HUES48 (cell line): ENCODE data around the gene FKBP15.

ENCODE experiments used
- H3K27ac ChIP-seq: one replicate; pipeline ENCODE4 v1.7.0; 2013; ENCODE audit warnings: low read depth, low read length, inconsistent platforms
- H3K27me3 ChIP-seq: 2 replicates; pipeline ENCODE4 v1.6.1; 2013; ENCODE audit warnings: mild to moderate bottlenecking, low read length; ENCODE audit not compliant: control insufficient read depth, insufficient read depth
- H3K36me3 ChIP-seq: 2 replicates; pipeline ENCODE4 v1.6.1; 2013; ENCODE audit warnings: low read length; ENCODE audit not compliant: control insufficient read depth, insufficient read depth
- H3K4me1 ChIP-seq: 2 replicates; pipeline ENCODE4 v1.6.1; 2013; ENCODE audit warnings: mild to moderate bottlenecking, low read length; ENCODE audit not compliant: control insufficient read depth, insufficient read depth
- H3K4me3 ChIP-seq: 2 replicates; pipeline ENCODE4 v1.5.1; 2013; ENCODE audit warnings: mild to moderate bottlenecking, low read depth, low read length
- H3K9ac ChIP-seq: 2 replicates; pipeline ENCODE4 v1.6.1; 2013; ENCODE audit warnings: mild to moderate bottlenecking, low read depth, low read length, moderate library complexity
- H3K9me3 ChIP-seq: 2 replicates; pipeline ENCODE4 v1.6.1; 2013; ENCODE audit warnings: low read length; ENCODE audit not compliant: control insufficient read depth, insufficient read depth

Gene FKBP15

DNA sequence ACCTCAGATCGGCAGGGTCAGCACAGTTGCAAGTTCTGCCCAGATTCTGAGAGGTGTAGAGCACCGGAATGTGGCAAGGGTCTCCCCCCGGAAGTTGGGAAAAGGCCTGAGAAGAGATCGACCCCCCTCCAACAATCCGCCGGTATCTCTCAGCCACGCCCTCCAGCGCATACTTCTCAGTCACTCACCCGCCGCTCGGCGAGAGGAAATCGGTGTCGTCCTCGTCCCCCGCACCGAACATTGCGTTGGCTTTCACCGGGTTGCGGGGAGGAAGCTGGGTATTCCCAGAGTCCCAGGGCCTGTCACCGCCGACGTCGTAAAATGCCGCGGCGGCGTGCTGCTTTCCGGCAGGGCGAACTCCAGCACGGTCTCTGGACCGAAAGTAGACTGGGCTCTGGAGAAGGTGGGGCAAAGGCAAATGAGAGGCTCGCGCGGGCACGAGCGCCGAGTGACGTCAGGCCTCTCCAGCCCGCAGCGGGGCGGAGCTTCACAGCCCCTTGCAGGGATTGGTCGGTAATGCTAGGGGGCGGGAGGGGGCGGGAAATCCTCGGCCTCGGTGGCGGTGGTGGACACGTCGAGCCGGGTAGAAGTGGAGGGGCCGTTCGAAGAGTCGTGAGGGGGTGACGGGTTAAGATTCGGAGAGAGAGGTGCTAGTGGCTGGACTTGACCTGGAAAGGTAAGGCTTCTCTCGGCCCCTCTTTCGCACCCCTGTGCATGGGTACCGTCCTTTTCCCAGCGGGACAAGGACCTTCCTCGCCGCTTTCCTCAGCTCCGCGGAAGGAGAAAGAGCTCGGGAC, at the start of gene FKBP15, which contains the start of gene SLC31A1:
FKBP15 (minus strand) TSS at position 275 of the 797 bp plus-strand sequence; CDS start at position 241, 34 bp downstream.
SLC31A1 (plus strand) TSS at position 542 of the 797 bp plus-strand sequence. CDS start 34,605 bp downstream, outside the sequence.
- Histone ChIP-seq H3K4me3 (peak within 1 kb of the TSS; percentile 93), H3K27ac (peak within 1 kb of the TSS; percentile 84), H3K36me3 (peaks cover 6% of the 10 kb centered on the region), H3K9me3 (no peaks in the 10 kb centered on the region), H3K27me3 (no peaks in the 10 kb centered on the region), H3K4me1 (no peaks in the 10 kb centered on the region), H3K9ac (peak within 1 kb of the TSS; percentile 85)

DNA sequence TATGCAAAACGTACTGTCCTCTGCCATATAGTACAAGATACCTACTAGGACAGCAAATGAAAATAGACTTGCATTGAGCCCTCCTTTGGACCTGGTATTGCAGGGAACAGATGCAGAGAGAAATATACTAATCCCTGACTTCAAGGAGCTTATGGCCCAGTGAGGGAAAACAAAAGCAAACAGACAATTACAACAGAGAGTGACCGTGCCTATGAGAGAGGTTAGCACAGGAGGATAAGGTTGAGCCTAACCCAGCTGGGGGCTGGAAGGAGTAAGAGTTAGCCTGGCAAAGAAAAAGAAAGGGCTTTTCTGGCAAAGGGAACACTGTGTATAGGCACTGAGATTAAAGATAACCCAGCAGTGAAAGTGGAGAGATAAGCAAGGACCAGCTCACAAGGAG, 48.8 kb upstream of the FKBP15 start:
- Histone ChIP-seq H3K36me3 (peaks cover 61% of the 10 kb centered on the region), H3K27me3 (no peaks in the 10 kb centered on the region), H3K27ac (no peak overlapping the region), H3K4me1 (peaks cover 4% of the 10 kb centered on the region; the same call in 1 of the 2 replicates), H3K9me3 (no peaks in the 10 kb centered on the region), H3K9ac (no peak overlapping the region), H3K4me3 (no peak overlapping the region)

DNA sequence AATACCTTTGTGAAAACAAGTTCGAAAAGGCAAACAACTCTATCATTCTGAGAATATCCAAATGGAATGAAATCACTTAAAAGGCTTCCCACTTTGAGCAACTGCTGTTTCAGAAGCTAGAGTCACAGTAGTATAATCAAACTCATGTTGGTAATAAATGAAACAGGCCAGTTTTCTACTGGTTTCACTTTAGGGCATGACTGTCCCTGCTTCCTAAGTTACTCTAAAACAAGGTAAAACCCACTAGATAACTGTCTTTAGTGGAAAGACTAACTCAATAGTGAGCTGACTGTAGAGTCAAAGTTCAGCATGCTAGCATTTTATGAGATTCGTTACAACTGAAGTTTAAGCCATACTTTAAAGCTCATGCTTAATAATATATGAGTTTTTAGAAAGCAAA, 48.3 kb upstream of the FKBP15 start:
- H3K27ac ChIP-seq: no peak overlapping the region
- H3K36me3 ChIP-seq: peaks cover 61% of the 10 kb centered on the region
- no peaks in the 10 kb centered on the region for H3K27me3 ChIP-seq
- H3K4me3 ChIP-seq: no peak overlapping the region
- no peaks in the 10 kb centered on the region for H3K9me3 ChIP-seq
- H3K9ac ChIP-seq: no peak overlapping the region
- peaks cover 4% of the 10 kb centered on the region; the same call in 1 of the 2 replicates for H3K4me1 ChIP-seq

DNA sequence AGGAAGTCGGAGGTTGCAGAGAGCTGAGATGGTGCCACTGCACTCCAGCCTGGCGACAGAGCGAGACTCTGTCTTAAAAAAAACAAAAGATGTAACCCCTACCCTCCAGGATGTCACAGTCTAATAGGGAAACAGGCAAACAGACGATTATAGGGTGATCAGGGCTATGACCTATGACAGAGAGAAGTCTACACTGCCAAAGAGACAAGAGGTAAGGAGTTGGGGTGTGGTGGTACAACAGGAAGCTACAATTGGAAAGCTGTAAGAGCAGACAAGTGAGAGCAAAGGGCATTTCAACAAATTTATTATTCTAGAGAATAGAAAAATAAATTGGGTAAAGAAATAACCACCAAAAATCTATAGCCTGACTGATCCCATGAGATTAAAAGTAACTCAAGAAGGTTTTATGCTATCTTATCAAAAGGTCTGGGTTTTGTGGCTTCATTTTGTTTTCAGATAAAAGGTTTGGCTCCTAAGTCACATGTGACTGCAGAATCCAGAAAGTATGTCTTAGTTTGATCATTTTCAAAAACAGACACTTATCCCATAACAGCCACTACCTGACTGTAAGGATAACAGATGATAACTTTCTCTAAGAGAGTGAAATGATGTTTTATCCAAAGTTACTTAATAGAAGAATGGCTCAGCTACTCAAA, 47.0 kb upstream of the FKBP15 start:
- no peaks in the 10 kb centered on the region for H3K27me3 ChIP-seq
- H3K4me1 ChIP-seq: no peaks in the 10 kb centered on the region
- peaks cover 58% of the 10 kb centered on the region for H3K36me3 ChIP-seq
- no peak overlapping the region for H3K9ac ChIP-seq
- no peak overlapping the region for H3K4me3 ChIP-seq
- H3K9me3 ChIP-seq: no peaks in the 10 kb centered on the region
- H3K27ac ChIP-seq: no peak overlapping the region

- H3K9me3 ChIP-seq: no peaks in the 10 kb centered on the region
- H3K27ac ChIP-seq: no peak overlapping the region
- H3K4me3 ChIP-seq: no peak overlapping the region
- H3K4me1 ChIP-seq: no peaks in the 10 kb centered on the region
- H3K36me3 ChIP-seq: peaks cover 43% of the 10 kb centered on the region
- no peak overlapping the region for H3K9ac ChIP-seq
- no peaks in the 10 kb centered on the region for H3K27me3 ChIP-seq
Measured at GRCh38 chr9:113266174-113266573, 45.1 kb upstream of the FKBP15 start.

DNA sequence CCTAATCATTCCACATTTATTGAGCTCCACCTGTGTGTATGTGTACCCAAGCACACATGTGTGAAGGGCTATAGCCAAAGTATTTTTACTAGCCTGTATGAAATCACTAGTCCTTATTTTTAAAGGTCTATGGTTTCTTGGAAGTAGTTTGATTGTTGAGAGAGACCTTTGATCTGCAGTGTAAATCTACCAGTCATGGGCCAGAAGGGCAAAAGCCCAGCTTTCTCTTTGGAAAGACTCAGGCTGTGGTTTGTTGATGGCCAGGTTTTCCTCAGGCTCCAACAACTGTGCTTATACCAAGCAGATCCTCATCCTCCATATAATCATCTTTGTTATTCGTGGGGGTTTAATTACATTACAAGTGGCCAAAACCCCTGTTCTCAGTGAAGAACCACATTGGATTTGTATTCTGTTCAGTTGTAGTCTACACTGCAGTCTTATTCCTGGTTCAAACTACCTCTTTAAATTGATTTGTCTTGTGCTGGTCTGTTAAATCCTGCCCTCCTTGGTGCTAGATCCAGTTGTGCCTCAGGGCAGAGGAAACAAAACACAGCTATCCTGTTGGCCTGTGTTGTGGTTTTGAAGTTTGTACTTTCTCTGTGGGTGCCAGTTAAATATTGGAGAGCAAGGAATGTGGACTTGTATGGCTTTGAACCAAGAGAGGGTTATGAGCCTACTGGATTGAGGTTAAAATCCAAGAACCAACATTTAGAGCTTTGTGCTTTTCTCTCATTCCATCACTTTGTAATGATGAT, 41.0 kb upstream of the FKBP15 start:
- Histone ChIP-seq H3K27me3 (no peaks in the 10 kb centered on the region), H3K9me3 (no peaks in the 10 kb centered on the region), H3K4me1 (no peaks in the 10 kb centered on the region), H3K36me3 (peaks cover 40% of the 10 kb centered on the region), H3K27ac (no peak overlapping the region), H3K9ac (no peak overlapping the region), H3K4me3 (no peak overlapping the region)

DNA sequence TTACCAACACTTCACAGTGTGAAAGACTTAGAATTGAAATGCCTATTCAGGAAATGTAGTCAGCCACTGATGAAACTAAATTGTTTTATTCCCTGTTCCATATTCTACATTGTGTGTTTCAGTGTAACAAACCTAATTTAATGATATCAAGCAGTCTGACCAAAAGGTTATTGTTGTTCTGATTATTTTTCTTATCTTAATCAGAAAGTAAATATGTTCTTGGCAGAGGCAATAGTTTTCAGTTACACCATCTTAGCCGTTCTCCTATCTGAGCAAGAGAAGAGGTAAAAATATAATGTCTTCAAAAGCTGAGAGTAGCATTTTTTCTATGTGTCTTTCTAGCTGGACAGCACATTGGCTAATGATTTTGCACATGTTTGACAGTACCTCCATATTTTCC, 37.2 kb upstream of the FKBP15 start:
- Histone ChIP-seq H3K4me3 (no peak overlapping the region), H3K36me3 (peaks cover 44% of the 10 kb centered on the region), H3K27me3 (no peaks in the 10 kb centered on the region)

GRCh38 chr9:113257863-113258262, 36.8 kb upstream of the FKBP15 start:
- H3K9ac ChIP-seq: no peak overlapping the region
- H3K4me1 ChIP-seq: no peaks in the 10 kb centered on the region
- no peak overlapping the region for H3K4me3 ChIP-seq
- no peak overlapping the region for H3K27ac ChIP-seq
- H3K27me3 ChIP-seq: no peaks in the 10 kb centered on the region
- H3K9me3 ChIP-seq: no peaks in the 10 kb centered on the region
- H3K36me3 ChIP-seq: peaks cover 44% of the 10 kb centered on the region

More for the DNA sequence above, 37.2 kb upstream of the FKBP15 start:
- H3K9ac ChIP-seq: no peak overlapping the region
- H3K27ac ChIP-seq: no peak overlapping the region
- H3K9me3 ChIP-seq: no peaks in the 10 kb centered on the region
- no peaks in the 10 kb centered on the region for H3K4me1 ChIP-seq

- no peaks in the 10 kb centered on the region for H3K27me3 ChIP-seq
- no peaks in the 10 kb centered on the region for H3K4me1 ChIP-seq
- peaks cover 36% of the 10 kb centered on the region for H3K36me3 ChIP-seq
- H3K4me3 ChIP-seq: no peak overlapping the region
- no peak overlapping the region for H3K27ac ChIP-seq
- H3K9me3 ChIP-seq: no peaks in the 10 kb centered on the region
- H3K9ac ChIP-seq: no peak overlapping the region
Measured at GRCh38 chr9:113255438-113255837, 34.4 kb upstream of the FKBP15 start.

GRCh38 chr9:113254991-113255390, 33.9 kb upstream of the FKBP15 start:
- Histone ChIP-seq H3K27me3 (no peaks in the 10 kb centered on the region), H3K9me3 (no peaks in the 10 kb centered on the region), H3K36me3 (peaks cover 31% of the 10 kb centered on the region), H3K9ac (no peak overlapping the region), H3K4me1 (no peaks in the 10 kb centered on the region), H3K4me3 (no peak overlapping the region), H3K27ac (no peak overlapping the region)
